WTC11 (cell line): ENCODE measurements around the gene CELF1. TPM values are rescaled to one million over a fixed set of nuclear protein-coding genes. Genes with fewer than 3 reads are reported as not detected.

Source experiments
- ATAC-seq: fragments of 200-7000 bp; cut with Tn5 transposase; 2 replicates; pipeline ENCODE4 v1.10.0; 2021; ENCODE audit warnings: mild to moderate bottlenecking, moderate library complexity
- CTCF ChIA-PET: fragments of 300-600 bp; sonication (Branson Sonifier 250); formaldehyde crosslinking; loops from one replicate; lab custom pipeline; 2021; ENCODE audit warnings: antibody characterized with exemption; lab: Charles Lee
- POLR2A ChIA-PET: fragments of 350-600 bp; sonication (Branson Sonifier 250); formaldehyde crosslinking; loops from one replicate; lab custom pipeline; 2021; ENCODE audit warnings: antibody characterized with exemption; lab: Charles Lee
- DNase-seq: peaks from one replicate; pipeline ENCODE4 v3.0.0; 2021; ENCODE audit warnings: low spot score
- H3K27ac Mint-ChIP-seq: 2 replicates; pipeline ENCODE4 v1.8.0; 2021; ENCODE audit warnings: mixed read lengths
- H3K27me3 Mint-ChIP-seq: 2 replicates; pipeline ENCODE4 v1.8.0; 2021; ENCODE audit warnings: low read depth, mild to moderate bottlenecking, moderate library complexity, mixed read lengths
- H3K36me3 Mint-ChIP-seq: 2 replicates; pipeline ENCODE4 v1.8.0; 2021; ENCODE audit warnings: mixed read lengths
- H3K4me1 Mint-ChIP-seq: 2 replicates; pipeline ENCODE4 v1.8.0; 2022; ENCODE audit warnings: mixed read lengths
- H3K4me3 Mint-ChIP-seq: 2 replicates; pipeline ENCODE4 v1.8.0; 2021; ENCODE audit warnings: mild to moderate bottlenecking, moderate library complexity, mixed read lengths
- H3K9me3 Mint-ChIP-seq: 2 replicates; pipeline ENCODE4 v1.8.0; 2021; ENCODE audit warnings: mixed read lengths
- ESRRA ChIP-seq: sonication (generic); formaldehyde crosslinking; IDR thresholded peaks from 2 replicates; pipeline ENCODE4 v1.8.1; 2022; ENCODE audit warnings: mild to moderate bottlenecking, missing genetic modification reagents, borderline replicate concordance
- ETV6 ChIP-seq: sonication (generic); formaldehyde crosslinking; IDR thresholded peaks from 2 replicates; pipeline ENCODE4 v1.8.1; 2022; ENCODE audit warnings: mild to moderate bottlenecking, missing genetic modification reagents
- FOXP1 ChIP-seq: sonication (generic); formaldehyde crosslinking; IDR thresholded peaks from 2 replicates; pipeline ENCODE4 v1.8.0; 2022; ENCODE audit warnings: missing genetic modification reagents, mild to moderate bottlenecking, moderate library complexity, borderline replicate concordance
- GABPB1 ChIP-seq: sonication (generic); formaldehyde crosslinking; IDR thresholded peaks from 2 replicates; pipeline ENCODE4 v1.8.1; 2023; ENCODE audit warnings: mild to moderate bottlenecking, missing genetic modification reagents
- IRF2 ChIP-seq: sonication (generic); formaldehyde crosslinking; IDR thresholded peaks from 2 replicates; pipeline ENCODE4 v1.8.0; 2022; ENCODE audit warnings: low read depth, missing genetic modification reagents, borderline replicate concordance
- KAT7 ChIP-seq: sonication (generic); formaldehyde crosslinking; IDR thresholded peaks from 2 replicates; pipeline ENCODE4 v1.8.1; 2023; ENCODE audit warnings: missing genetic modification reagents, mild to moderate bottlenecking, borderline replicate concordance
- MYBL2 ChIP-seq: sonication (generic); formaldehyde crosslinking; IDR thresholded peaks from 2 replicates; pipeline ENCODE4 v1.8.1; 2023; ENCODE audit warnings: mild to moderate bottlenecking, moderate library complexity, missing genetic modification reagents
- ZNF423 ChIP-seq: fragments of 250-450 bp; sonication (Bioruptor Pico); IDR thresholded peaks from 2 replicates; pipeline ENCODE4 v2.1.2; 2022; ENCODE audit warnings: mild to moderate bottlenecking, moderate library complexity
- total RNA-seq: library from RNA; stranded (reverse); gene quantifications from 3 replicates; pipeline ENCODE4 v1.2.3, GENCODE V29; 2021
- TF ChIP-seq, protein P1 (sequence below): sonication (generic); formaldehyde crosslinking; IDR thresholded peaks from 2 replicates; pipeline ENCODE4 v1.8.1; 2023; ENCODE audit warnings: mild to moderate bottlenecking, missing genetic modification reagents, moderate library complexity
- TF ChIP-seq, protein P2 (sequence below): sonication (generic); formaldehyde crosslinking; IDR thresholded peaks from 2 replicates; pipeline ENCODE4 v1.8.0; 2023; ENCODE audit warnings: mild to moderate bottlenecking, missing genetic modification reagents
- TF ChIP-seq, protein P3 (sequence below): fragments of 250-450 bp; sonication (Bioruptor Pico); conservative IDR thresholded peaks from 2 replicates; pipeline ENCODE4 v1.9.0; 2021; ENCODE audit warnings: mild to moderate bottlenecking
- TF ChIP-seq, protein P4 (sequence below): sonication (generic); formaldehyde crosslinking; IDR thresholded peaks from 2 replicates; pipeline ENCODE4 v1.8.1; 2022; ENCODE audit warnings: missing genetic modification reagents, borderline replicate concordance
- TF ChIP-seq, protein P5 (sequence below): sonication (generic); formaldehyde crosslinking; IDR thresholded peaks from 2 replicates; pipeline ENCODE4 v1.8.1; 2022; ENCODE audit warnings: low read depth, mild to moderate bottlenecking, moderate library complexity, missing genetic modification reagents, borderline replicate concordance

Gene CELF1
- total RNA-seq, 1 experiment from 2014 or later = 177 TPM

DNA sequence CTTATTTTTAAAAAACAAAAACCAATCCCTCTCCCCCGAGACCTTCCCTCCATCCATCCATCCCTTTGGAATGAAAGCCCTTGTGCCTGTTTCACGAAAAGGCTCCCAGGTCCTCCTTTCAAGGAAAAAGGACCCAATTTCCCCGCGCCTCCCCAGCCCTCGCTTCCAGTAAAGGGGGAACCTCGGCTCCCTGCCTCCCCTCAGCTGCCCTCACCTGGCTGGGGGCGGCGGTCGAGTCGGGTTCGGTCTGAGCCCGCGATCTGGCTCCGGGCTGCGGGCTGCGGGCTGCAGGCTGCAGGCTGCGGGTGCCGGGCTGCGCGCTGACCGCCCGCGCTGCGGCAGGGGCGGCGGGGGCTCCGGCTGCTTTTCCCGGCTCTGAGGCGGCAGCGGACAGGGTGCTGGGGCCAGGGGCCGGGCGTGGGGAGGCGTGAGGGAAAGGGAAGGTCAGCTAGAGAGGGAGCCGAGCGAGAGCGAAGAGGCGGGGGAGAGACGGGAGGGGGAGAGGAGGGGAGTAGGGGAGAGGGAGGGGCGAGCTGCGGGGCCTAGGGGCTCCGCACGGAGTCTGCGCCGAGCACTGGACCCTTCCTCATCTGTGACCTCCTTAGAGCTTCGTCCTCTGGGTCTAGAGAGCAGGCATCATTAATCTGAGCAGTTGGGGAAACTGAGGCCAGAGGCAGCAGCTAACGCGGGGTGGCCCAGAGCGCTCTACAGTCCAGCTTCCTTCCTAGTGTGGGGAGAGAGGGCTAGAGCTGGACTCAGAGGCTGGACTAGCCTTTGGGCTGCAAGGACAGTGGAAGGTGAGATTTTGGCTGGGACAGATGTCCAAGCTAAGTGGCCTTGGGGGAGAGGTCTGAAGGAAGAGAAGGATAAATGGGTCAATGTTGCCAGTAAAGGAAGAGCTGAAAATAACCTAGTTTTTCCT, 41.3 kb upstream of the CELF1 start, which contains the start of gene C1QTNF4:
Gene C1QTNF4, minus strand, starts transcription at position 478 of the 922 bp plus-strand sequence. CDS start 3,601 bp downstream, outside the sequence.
- peaks cover 61% of the 10 kb centered on the region for H3K27me3 Mint-ChIP-seq
- peak; percentile 58 for DNase-seq
- H3K4me3 Mint-ChIP-seq = peak within 1 kb of the TSS; percentile 78
- no peaks in the 10 kb centered on the region for H3K9me3 Mint-ChIP-seq
- no peak within 1 kb of the TSS for H3K27ac Mint-ChIP-seq
- no peaks in the 10 kb centered on the region for H3K36me3 Mint-ChIP-seq
- POLR2A ChIA-PET = interaction anchor here (0.6 to 1.1 kb wide), 3 partner anchors 11 to 471 kb away, joined by 3 read pairs; no protein-coding TSS in a partner anchor
- peak; percentile 47 for ATAC-seq
- peaks cover 30% of the 10 kb centered on the region for H3K4me1 Mint-ChIP-seq
- TF ChIP-seq ESRRA (CRISPR knock-in tag) (no peak), MYBL2 (CRISPR knock-in tag) (no peak), ETV6 (peak; percentile 19; the same call in 1 of the 2 replicates), ZNF423 (CRISPR knock-in tag) (no peak), KAT7 (CRISPR knock-in tag) (0 out of 2 replicates have a peak, but pooled peaks have one; percentile 78)
- TF ChIP-seq, protein P1, sequence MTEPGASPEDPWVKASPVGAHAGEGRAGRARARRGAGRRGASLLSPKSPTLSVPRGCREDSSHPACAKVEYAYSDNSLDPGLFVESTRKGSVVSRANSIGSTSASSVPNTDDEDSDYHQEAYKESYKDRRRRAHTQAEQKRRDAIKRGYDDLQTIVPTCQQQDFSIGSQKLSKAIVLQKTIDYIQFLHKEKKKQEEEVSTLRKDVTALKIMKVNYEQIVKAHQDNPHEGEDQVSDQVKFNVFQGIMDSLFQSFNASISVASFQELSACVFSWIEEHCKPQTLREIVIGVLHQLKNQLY (CRISPR knock-in tag) = no peak
- TF ChIP-seq, protein P2, sequence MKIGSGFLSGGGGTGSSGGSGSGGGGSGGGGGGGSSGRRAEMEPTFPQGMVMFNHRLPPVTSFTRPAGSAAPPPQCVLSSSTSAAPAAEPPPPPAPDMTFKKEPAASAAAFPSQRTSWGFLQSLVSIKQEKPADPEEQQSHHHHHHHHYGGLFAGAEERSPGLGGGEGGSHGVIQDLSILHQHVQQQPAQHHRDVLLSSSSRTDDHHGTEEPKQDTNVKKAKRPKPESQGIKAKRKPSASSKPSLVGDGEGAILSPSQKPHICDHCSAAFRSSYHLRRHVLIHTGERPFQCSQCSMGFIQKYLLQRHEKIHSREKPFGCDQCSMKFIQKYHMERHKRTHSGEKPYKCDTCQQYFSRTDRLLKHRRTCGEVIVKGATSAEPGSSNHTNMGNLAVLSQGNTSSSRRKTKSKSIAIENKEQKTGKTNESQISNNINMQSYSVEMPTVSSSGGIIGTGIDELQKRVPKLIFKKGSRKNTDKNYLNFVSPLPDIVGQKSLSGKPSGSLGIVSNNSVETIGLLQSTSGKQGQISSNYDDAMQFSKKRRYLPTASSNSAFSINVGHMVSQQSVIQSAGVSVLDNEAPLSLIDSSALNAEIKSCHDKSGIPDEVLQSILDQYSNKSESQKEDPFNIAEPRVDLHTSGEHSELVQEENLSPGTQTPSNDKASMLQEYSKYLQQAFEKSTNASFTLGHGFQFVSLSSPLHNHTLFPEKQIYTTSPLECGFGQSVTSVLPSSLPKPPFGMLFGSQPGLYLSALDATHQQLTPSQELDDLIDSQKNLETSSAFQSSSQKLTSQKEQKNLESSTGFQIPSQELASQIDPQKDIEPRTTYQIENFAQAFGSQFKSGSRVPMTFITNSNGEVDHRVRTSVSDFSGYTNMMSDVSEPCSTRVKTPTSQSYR (CRISPR knock-in tag) = no peak
- TF ChIP-seq, protein P3, sequence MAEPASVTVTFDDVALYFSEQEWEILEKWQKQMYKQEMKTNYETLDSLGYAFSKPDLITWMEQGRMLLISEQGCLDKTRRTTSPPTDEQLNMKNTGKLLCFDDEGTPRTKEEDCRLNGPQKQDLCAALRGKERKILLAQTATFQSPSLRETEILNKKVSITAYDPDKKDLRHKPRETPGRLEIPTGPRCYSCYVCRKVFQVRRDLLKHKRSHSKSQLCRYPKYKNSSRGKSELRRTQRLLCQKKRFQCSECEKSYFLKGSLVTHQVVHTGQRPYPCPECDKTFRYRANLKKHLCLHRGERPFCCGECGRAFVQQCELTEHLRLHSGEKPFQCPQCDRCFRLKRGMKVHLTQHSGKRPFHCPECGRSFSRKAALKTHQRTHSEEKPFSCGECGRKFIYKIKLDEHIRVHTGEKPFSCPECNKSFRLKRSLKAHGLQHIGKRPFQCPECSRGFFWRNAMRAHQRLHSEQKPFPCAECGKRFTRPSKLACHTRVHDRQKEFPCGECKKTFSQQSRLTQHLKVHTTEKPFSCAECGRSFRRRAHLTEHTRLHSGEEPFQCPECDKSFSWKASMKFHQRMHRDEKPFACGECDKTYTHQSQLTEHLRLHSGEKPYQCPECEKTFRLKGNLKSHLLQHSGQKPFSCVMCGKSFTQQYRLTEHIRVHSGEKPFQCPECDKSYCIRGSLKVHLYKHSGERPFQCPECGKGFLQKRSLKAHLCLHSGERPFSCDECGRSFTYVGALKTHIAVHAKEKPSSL (CRISPR knock-in tag) = no peak
- TF ChIP-seq, protein P4, sequence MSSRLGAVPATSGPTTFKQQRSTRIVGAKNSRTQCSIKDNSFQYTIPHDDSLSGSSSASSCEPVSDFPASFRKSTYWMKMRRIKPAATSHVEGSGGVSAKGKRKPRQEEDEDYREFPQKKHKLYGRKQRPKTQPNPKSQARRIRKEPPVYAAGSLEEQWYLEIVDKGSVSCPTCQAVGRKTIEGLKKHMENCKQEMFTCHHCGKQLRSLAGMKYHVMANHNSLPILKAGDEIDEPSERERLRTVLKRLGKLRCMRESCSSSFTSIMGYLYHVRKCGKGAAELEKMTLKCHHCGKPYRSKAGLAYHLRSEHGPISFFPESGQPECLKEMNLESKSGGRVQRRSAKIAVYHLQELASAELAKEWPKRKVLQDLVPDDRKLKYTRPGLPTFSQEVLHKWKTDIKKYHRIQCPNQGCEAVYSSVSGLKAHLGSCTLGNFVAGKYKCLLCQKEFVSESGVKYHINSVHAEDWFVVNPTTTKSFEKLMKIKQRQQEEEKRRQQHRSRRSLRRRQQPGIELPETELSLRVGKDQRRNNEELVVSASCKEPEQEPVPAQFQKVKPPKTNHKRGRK (CRISPR knock-in tag) = no peak
- TF ChIP-seq, protein P5, sequence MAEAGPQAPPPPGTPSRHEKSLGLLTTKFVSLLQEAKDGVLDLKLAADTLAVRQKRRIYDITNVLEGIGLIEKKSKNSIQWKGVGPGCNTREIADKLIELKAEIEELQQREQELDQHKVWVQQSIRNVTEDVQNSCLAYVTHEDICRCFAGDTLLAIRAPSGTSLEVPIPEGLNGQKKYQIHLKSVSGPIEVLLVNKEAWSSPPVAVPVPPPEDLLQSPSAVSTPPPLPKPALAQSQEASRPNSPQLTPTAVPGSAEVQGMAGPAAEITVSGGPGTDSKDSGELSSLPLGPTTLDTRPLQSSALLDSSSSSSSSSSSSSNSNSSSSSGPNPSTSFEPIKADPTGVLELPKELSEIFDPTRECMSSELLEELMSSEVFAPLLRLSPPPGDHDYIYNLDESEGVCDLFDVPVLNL (CRISPR knock-in tag) = no peak
- CTCF ChIA-PET = interaction anchor here (1.1 to 2.4 kb wide), 3 partner anchors 9 to 182 kb away, joined by 3 to 9 read pairs (median 5); no protein-coding TSS in a partner anchor

DNA sequence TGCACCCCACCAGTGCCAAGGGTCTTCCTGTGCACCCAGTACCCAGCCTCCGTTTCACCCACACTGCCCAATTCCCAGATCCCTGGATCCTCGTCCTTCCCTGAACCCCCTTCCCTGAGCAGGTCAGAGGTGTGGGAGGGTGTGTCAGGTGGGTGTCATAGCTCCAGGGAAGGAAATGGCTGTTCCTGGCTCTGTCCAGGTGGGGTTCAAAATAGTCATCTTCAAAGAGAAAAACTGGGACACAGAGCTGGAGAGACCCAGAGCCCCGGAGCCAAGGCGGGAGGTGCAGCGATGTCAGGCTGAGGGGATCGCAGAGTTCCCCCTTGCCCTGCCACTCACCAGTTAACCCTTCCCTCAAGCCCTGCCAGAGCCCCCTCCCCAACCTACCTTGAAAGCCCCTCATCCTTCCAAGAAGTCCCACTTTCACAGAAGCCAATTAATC, 40.6 kb upstream of the CELF1 start:
- Mint-ChIP-seq H3K4me1 (peaks cover 26% of the 10 kb centered on the region), H3K36me3 (no peaks in the 10 kb centered on the region), H3K9me3 (no peaks in the 10 kb centered on the region), H3K27me3 (peaks cover 67% of the 10 kb centered on the region), H3K4me3 (peak overlapping the region; percentile 77), H3K27ac (no peak overlapping the region)
- CTCF ChIA-PET = interaction anchor here (2.4 kb wide), 1 partner anchor 24 kb away, joined by 9 read pairs; no protein-coding TSS in a partner anchor
- DNase-seq (no peak), ATAC-seq (peak; percentile 5; the same call in 1 of the 2 replicates)
- POLR2A ChIA-PET = interaction anchor here (0.6 kb wide), 1 partner anchor 194 kb away, joined by 5 read pairs; no protein-coding TSS in a partner anchor
- TF ChIP-seq ETV6 (no peak), GABPB1 (no peak), FOXP1 (CRISPR knock-in tag) (no peak), IRF2 (CRISPR knock-in tag) (no peak)
